ENCODE measurements around the gene DSCAM. TPM values are rescaled to one million over a fixed set of nuclear protein-coding genes. Genes with fewer than 3 reads are reported as not detected.

The DSCAM gene
- polyA plus RNA-seq, 3 donors = not detected

DNA sequence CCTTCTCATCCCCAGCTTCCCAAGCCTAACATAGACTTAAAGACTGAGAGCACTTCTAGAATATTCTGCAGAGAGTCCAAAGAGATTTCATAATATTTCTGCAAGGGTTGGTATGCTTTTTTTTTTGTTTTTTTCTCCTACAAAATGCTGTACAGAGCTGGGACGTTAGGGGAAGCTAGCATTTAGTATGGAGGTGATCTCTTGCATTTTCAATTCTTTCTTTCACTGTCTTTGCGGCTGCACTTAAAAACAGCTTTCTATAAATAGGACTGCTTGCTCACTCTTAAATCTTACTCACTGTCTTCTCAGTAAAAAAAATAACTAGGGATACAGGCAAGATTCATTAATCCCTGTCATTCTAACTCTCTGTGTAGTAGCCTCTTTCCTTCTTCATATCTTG lies 7.4 kb downstream of the DSCAM start:
- Mint-ChIP-seq H3K4me1 (no peaks in the 10 kb centered on the region), H3K4me3 (no peak overlapping the region), H3K9me3 (peaks cover 0 to 6% (median 0%) of the 10 kb centered on the region in 7 donors), H3K27ac (no peak overlapping the region), H3K27me3 (ENCODE audit: low read depth in 3 of 3) (peaks cover 26 to 30% (median 28%) of the 10 kb centered on the region in 3 donors), H3K36me3 (no peaks in the 10 kb centered on the region)
- no peak for TF ChIP-seq CTCF (IDR thresholded peaks at IDR 0.05)
- Histone ChIP-seq H3K36me3 (replicated peaks in 1 of 2; ENCODE audit: control insufficient read depth in 1 of 2, insufficient read depth in 2 of 2, low read length in 2 of 2) (no peaks in the 10 kb centered on the region), H3K27ac (ENCODE audit: low read depth in 1 of 2, low read length in 2 of 2) (no peak overlapping the region), H3K79me2 (ENCODE audit: insufficient read depth, low read length) (no peaks in the 10 kb centered on the region), H4K20me1 (ENCODE audit: insufficient read depth, low read length) (no peaks in the 10 kb centered on the region), H3K4me1 (ENCODE audit: control insufficient read depth in 1 of 2, insufficient read depth in 2 of 2, low read length in 2 of 2) (no peaks in the 10 kb centered on the region), H2AFZ (ENCODE audit: insufficient read depth, low read depth, low read length, poor library complexity, severe bottlenecking) (no peak overlapping the region), H3K4me3 (replicated peaks in 1 of 3; ENCODE audit: low read depth in 2 of 3, low read length in 3 of 3) (no peak overlapping the region), H3K27me3 (ENCODE audit: control insufficient read depth in 2 of 2, insufficient read depth in 2 of 2, low read length in 2 of 2) (peaks cover 3 to 37% of the 10 kb centered on the region in 2 donors), H3K4me2 (replicated peaks; ENCODE audit: extremely low read depth, low read length, poor library complexity, severe bottlenecking) (no peak overlapping the region), H3K9me3 (replicated peaks in 1 of 2; ENCODE audit: control insufficient read depth in 1 of 2, insufficient read depth in 1 of 2, low read length in 2 of 2) (no peaks in the 10 kb centered on the region), H3K9ac (ENCODE audit: insufficient read depth, low read length, poor library complexity, severe bottlenecking) (no peak overlapping the region)
- intact Hi-C loops (cut with micrococcal nuclease) = no loop called here
- DNase-seq = no peak
- WGBS (ENCODE audit: insufficient coverage) = no CpG with 5 or more reads among the region's 2 CpGs

GRCh38 chr21:40837456-40837855 lies 9.5 kb downstream of the DSCAM start:
- TF ChIP-seq CTCF (IDR thresholded peaks at IDR 0.05) = no peak
- Histone ChIP-seq H3K79me2 (ENCODE audit: insufficient read depth, low read length) (no peaks in the 10 kb centered on the region), H3K4me3 (replicated peaks in 1 of 3; ENCODE audit: low read depth in 2 of 3, low read length in 3 of 3) (no peak overlapping the region), H3K27me3 (ENCODE audit: control insufficient read depth in 2 of 2, insufficient read depth in 2 of 2, low read length in 2 of 2) (peaks cover 3 to 25% of the 10 kb centered on the region in 2 donors), H4K20me1 (ENCODE audit: insufficient read depth, low read length) (no peaks in the 10 kb centered on the region), H3K9me3 (replicated peaks in 1 of 2; ENCODE audit: control insufficient read depth in 1 of 2, insufficient read depth in 1 of 2, low read length in 2 of 2) (no peaks in the 10 kb centered on the region), H3K4me2 (replicated peaks; ENCODE audit: extremely low read depth, low read length, poor library complexity, severe bottlenecking) (no peak overlapping the region), H3K4me1 (ENCODE audit: control insufficient read depth in 1 of 2, insufficient read depth in 2 of 2, low read length in 2 of 2) (no peaks in the 10 kb centered on the region), H3K27ac (ENCODE audit: low read depth in 1 of 2, low read length in 2 of 2) (no peak overlapping the region), H2AFZ (ENCODE audit: insufficient read depth, low read depth, low read length, poor library complexity, severe bottlenecking) (no peak overlapping the region), H3K36me3 (replicated peaks in 1 of 2; ENCODE audit: control insufficient read depth in 1 of 2, insufficient read depth in 2 of 2, low read length in 2 of 2) (no peaks in the 10 kb centered on the region), H3K9ac (ENCODE audit: insufficient read depth, low read length, poor library complexity, severe bottlenecking) (no peak overlapping the region)
- H3K27me3 Mint-ChIP-seq (ENCODE audit: low read depth in 3 of 3) = peaks cover 18 to 23% (median 18%) of the 10 kb centered on the region in 3 donors
- peaks cover 0 to 6% (median 0%) of the 10 kb centered on the region in 7 donors for H3K9me3 Mint-ChIP-seq
- WGBS (ENCODE audit: insufficient coverage) = 90% methylated on average over 2 of the region's 5 CpGs
- intact Hi-C loops (cut with micrococcal nuclease) = no loop called here
- no peak for DNase-seq
- no peaks in the 10 kb centered on the region for H3K36me3 Mint-ChIP-seq
- no peak overlapping the region for H3K4me3 Mint-ChIP-seq
- no peak overlapping the region for H3K27ac Mint-ChIP-seq
- no peaks in the 10 kb centered on the region for H3K4me1 Mint-ChIP-seq
